Fibroblast of mammary gland (primary cell): Measurements from ENCODE around the gene RTP2.
A peak's percentile ranks its signal among the peaks of the same experiment; 100 is the strongest.
"Not testable (repeated sequence)": the region's sequence is repeated elsewhere in the genome, so short reads cannot be mapped to it uniquely, and the experiment has no call there.

ENCODE experiments used
- DNase-seq: peaks from one replicate; pipeline ENCODE4 v3.0.0-alpha.2; 2010; ENCODE audit warnings: low read depth
- H3K4me3 ChIP-seq: 2 replicates; pipeline ENCODE4 v1.5.1; 2011; ENCODE audit warnings: low read depth, mild to moderate bottlenecking, low read length, moderate library complexity; ENCODE audit not compliant: control insufficient read depth
- TF ChIP-seq, protein P1 (sequence below): conservative IDR thresholded peaks from 2 replicates; pipeline ENCODE4 v1.5.1; 2011; ENCODE audit warnings: low read depth, low read length, inconsistent platforms; ENCODE audit not compliant: control insufficient read depth, insufficient read depth

The RTP2 gene

DNA sequence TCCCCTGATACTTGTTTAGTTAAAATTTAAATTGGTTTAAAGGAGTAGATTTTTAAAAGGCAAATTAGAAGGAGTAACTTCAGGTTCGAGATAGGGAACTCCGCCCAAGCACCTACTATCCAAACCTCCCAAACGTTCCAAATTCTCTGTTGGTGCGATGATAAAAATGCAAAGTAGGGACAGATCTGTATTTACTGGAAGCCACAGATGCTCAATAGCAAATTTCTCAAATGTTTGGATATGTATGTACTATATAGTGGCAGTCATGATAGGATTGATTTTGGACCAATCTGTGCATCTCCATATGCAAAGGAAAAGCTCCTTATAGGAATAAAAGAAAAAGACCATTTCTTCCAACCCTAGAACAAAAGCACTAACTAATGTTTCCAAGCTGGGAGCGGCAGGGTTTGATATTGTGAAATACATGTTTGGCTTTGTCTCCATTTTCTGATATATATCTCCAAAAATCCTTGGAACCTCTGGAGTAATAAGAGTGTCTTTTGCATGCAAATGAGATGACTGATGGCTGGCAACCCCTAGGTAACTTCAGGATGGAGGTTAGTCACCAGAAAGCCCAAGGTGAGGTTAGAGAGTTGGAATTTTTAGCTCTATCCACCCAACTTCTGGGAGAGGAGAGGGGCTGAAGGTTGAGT lies 15.6 kb downstream of the RTP2 start:
- TF ChIP-seq, protein P1, sequence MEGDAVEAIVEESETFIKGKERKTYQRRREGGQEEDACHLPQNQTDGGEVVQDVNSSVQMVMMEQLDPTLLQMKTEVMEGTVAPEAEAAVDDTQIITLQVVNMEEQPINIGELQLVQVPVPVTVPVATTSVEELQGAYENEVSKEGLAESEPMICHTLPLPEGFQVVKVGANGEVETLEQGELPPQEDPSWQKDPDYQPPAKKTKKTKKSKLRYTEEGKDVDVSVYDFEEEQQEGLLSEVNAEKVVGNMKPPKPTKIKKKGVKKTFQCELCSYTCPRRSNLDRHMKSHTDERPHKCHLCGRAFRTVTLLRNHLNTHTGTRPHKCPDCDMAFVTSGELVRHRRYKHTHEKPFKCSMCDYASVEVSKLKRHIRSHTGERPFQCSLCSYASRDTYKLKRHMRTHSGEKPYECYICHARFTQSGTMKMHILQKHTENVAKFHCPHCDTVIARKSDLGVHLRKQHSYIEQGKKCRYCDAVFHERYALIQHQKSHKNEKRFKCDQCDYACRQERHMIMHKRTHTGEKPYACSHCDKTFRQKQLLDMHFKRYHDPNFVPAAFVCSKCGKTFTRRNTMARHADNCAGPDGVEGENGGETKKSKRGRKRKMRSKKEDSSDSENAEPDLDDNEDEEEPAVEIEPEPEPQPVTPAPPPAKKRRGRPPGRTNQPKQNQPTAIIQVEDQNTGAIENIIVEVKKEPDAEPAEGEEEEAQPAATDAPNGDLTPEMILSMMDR: no peak
- DNase-seq: no peak
- no peak overlapping the region for H3K4me3 ChIP-seq

DNA sequence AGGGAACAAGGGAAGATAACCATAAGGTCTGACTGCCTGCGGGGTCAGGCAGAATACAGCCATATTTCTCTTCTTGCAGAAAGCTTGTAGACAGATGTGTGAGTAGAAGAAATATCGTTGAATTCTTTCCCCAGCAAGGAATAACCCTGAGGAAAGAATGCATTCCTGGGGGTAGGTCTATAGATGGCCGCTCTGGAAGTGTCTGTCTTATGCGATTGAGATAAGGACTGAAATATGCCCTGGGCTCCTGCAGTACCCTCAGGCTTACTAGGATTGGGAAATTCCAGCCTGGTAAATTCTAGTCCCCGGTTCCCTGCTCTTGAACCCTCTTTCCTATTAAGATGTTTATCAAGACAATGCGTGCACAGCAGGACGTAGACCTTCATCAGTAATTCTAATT lies 16.4 kb downstream of the RTP2 start:
- no peak overlapping the region for H3K4me3 ChIP-seq
- TF ChIP-seq, protein P1: no peak
- DNase-seq: no peak

DNA sequence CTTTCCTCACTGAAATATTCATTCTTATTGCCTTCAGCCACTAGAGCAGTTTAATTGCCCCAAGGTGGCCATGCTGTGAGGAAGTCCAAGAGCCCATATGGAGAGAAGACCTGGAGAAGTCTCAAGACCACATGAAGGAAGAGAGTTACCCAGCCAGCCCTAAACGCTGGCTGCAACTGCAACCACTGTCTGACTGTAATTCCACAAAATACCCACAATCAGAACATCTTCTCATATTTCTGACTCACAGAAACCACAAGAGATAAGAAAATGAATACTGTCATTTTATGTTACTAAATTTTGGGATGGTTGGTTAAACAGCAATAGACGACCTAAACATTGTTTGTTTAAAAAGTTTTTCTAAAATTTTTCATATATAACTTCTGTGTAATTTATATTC lies 17.5 kb downstream of the RTP2 start:
- TF ChIP-seq, protein P1: no peak
- no peak overlapping the region for H3K4me3 ChIP-seq
- peak; percentile 22 for DNase-seq

DNA sequence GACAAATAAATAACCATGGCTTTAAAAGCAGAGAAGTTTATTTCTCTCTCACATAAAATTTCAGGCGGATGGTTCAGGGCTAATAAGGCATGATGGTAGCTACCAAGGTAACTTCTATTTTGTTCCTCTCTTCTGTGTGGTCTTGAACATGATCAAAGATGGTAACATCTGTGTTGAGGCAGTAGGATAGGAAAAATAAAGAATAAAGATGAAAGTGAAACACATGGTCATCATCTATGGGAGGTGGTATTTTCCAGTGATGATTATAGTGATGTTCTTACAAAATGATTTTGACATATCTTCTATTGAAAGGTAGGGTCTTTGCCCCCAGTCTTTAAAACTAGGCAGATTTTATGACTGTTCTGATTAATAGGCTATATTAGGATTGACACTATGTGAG lies 17.9 kb downstream of the RTP2 start:
- TF ChIP-seq, protein P1: no peak
- no peak overlapping the region for H3K4me3 ChIP-seq
- no peak for DNase-seq

DNA sequence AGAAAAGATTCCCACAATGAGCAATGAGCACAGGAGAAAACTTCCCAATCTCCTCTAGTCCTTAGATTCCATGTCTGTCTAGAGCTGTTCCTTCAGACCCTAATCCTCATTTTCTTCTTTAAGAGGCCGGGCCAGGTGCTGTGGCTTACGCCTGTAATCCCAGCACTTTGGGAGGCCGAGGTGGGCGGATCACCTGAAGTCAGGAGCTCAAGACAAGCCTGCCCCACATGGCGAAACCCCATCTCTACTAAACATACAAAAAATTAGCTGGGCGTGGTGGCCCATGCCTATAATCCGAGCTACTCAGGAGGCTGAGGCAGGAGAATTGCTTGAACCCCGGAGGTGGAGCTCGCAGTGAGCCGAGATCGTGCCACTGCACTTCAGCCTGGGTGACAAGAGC lies 20.6 kb downstream of the RTP2 start:
- not testable (repeated sequence) for DNase-seq, H3K4me3 ChIP-seq

DNA sequence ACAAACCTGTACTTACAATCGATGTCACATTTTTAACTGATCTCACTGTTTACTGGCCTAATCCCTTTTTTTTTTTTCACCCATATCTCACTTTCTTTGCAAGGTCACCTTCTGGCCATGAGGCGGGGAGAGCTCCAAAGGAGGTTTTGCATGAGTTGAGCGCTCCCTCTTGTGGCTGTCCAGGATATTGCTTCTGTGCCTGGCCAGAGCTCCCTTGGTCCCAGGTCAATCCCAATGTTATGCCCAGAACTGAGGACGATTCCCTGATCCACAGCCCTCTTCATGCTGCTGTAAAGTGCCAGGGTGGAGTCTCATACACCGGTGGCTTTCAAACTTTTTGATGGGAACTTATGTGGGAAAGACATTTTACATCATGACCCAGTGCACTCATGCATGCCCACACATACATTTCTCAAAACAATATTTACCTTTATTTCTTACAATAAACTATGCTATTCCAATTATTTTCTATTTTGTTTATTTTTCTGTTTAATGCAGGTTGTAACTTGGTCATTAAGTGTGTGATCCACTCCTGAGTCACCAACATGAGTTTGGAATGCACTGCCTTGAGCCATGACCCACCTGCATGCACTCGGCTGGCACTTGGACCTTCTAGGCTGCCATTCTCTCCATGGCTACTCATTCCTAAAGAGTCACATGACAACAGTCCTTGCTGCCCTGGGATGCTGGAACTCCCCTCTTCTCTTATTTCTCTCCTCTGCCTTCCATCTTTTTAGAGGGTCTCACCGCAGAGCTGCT lies 22.5 kb downstream of the RTP2 start:
- DNase-seq: peak; percentile 76
- TF ChIP-seq, protein P1: peak; percentile 96

DNA sequence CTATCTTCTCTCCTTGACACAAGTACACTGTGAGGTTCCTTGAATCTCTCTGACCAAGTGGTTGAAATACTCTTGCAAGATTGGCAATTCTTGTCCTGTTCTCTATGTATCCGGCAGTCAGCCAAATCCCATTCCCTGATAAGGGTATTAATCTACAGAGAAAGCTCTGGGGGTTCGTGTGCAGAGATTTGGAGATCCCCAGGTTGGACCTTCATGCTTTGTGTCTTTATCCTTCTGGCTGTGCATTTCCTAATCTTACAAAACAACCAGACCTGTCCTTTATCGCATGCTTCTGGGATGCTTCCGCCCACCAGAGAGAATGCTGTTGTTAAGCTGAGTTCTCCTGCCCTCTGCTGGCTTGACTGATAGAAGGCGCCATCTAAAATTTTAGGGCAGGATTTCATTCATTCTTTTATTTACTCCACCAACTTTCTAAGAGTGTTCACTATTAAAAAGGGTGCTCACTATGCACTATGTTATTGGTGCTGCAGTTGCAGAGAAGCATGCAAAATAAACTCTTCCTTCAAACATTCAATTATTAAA lies 23.6 kb downstream of the RTP2 start:
- peak; percentile 74 for DNase-seq
- TF ChIP-seq, protein P1: peak; percentile 75
- no peak overlapping the region for H3K4me3 ChIP-seq

More for the DNA sequence above, 22.5 kb downstream of the RTP2 start:
- H3K4me3 ChIP-seq: no peak overlapping the region
